Transverse colon (tissue), 4 donors: ENCODE results near the gene NDST3. TPM values are rescaled to one million over a fixed set of nuclear protein-coding genes. Genes with fewer than 3 reads are reported as not detected.
A peak's percentile ranks its signal among the peaks of the same experiment; 100 is the strongest.

Experiments used
- DNase-seq: peaks from one replicate; pipeline ENCODE4 v3.0.0-alpha.2; 2019
- H3K27ac ChIP-seq, 4 donors: fragments of 200-600 bp; sonication (generic); 2 replicates each; pipeline ENCODE4 v1.5.1; 2016 to 2018; ENCODE audit warnings: inconsistent platforms in 4 of 4
- H3K27me3 ChIP-seq: fragments of 200-600 bp; sonication (generic); 2 replicates; pipeline ENCODE4 v1.5.1; 2017; ENCODE audit warnings: inconsistent platforms
- H3K36me3 ChIP-seq, 4 donors: fragments of 200-600 bp; sonication (generic); 2 replicates each; pipeline ENCODE4 v1.5.1; 2017 to 2019; ENCODE audit warnings: inconsistent platforms in 4 of 4
- H3K4me1 ChIP-seq, 4 donors: fragments of 200-600 bp; sonication (generic); 2 replicates each; pipeline ENCODE4 v1.5.1; 2017 to 2020; ENCODE audit warnings: inconsistent platforms in 4 of 4
- H3K4me3 ChIP-seq, 4 donors: fragments of 200-600 bp; sonication (generic); 1 replicate in 1 of 4; 2 replicates in 3 of 4; pipeline versions ENCODE4 v1.5.1 to v1.6.1; 2017 to 2019; ENCODE audit warnings: inconsistent platforms in 4 of 4
- H3K9me3 ChIP-seq, 2 donors: fragments of 200-600 bp; sonication (generic); 2 replicates each; pipeline ENCODE4 v1.5.1; 2017 to 2019; ENCODE audit warnings: inconsistent platforms in 2 of 2
- CTCF ChIP-seq, 5 experiments: fragments of 200-600 bp in 3 of 5; fragments of 450-650 bp in 2 of 5; sonication (generic) in 3 of 5; IDR thresholded peaks; 1 replicate in 2 of 5; 2 replicates in 3 of 5; pipeline ENCODE4 v1.5.1; 2016 to 2017; ENCODE audit warnings: antibody characterized with exemption in 5 of 5, inconsistent platforms in 3 of 5, mild to moderate bottlenecking in 2 of 5, moderate library complexity in 1 of 5
- EP300 ChIP-seq: sonication (generic); formaldehyde crosslinking; IDR thresholded peaks from one replicate; pipeline ENCODE4 v1.6.1; 2017; ENCODE audit warnings: antibody characterized with exemption, low read depth
- POLR2A ChIP-seq: fragments of 450-650 bp; IDR thresholded peaks from one replicate; pipeline ENCODE4 v1.6.1; 2016; ENCODE audit warnings: antibody characterized with exemption, mild to moderate bottlenecking, moderate library complexity
- POLR2AphosphoS5 ChIP-seq, 3 donors: sonication (generic); formaldehyde crosslinking; IDR thresholded peaks; one replicate each; pipeline ENCODE4 v1.6.1; 2016; ENCODE audit warnings: antibody characterized with exemption in 3 of 3
- WGBS, 2 donors: methylation state at CpG; one replicate each; pipeline ENCODE4 v1.1.5; 2018; ENCODE audit warnings: low coverage in 1 of 2; 5-methylcytosine and 5-hydroxymethylcytosine counted together
- in situ Hi-C, 4 donors: fragments of 200-750 bp; cut with MboI; loops; one replicate each; pipeline versions ENCODE4 v1.15.0 to v1.15.1; 2017; ENCODE audit warnings: low sequenced_read_pairs in 3 of 4, low pct_ligation_motif_present in 1 of 4, low pct_unique_long_range_greater_than_20kb in 1 of 4
- intact Hi-C: fragments of 100-400 bp; cut with DNase I; formaldehyde crosslinking; loops from one replicate; pipeline ENCODE4 v1.15.1; 2023; ENCODE audit warnings: low total_unique reads
- total RNA-seq, 4 donors: library from RNA; depleted of rRNA; stranded (reverse); fragments of >200 nt; gene quantifications; one replicate each; pipeline ENCODE4 v1.1.0, GENCODE V29; 2016

Gene NDST3
- total RNA-seq: 1 to 10 TPM in 1 of 4 donors, under 1 TPM in 1, not detected in 2; 0.14 to 1.5 TPM

GRCh38 chr4:118034053-118034785 is at the start of gene NDST3:
NDST3 (plus strand) TSS chr4:118034486; CDS start chr4:118053911, 19,425 bp downstream.
- Histone ChIP-seq H3K27me3 (peaks cover 45% of the 10 kb centered on the region), H3K4me1 (peaks cover 0 to 13% (median 3%) of the 10 kb centered on the region in 4 donors), H3K4me3 (peak within 1 kb of the TSS; percentile 12 to 54 (median 40)), H3K36me3 (no peaks in the 10 kb centered on the region), H3K27ac (peak within 1 kb of the TSS in 3 of 4 donors; percentile 23 to 72 (median 61)), H3K9me3 (no peaks in the 10 kb centered on the region)
- no peak for TF ChIP-seq POLR2AphosphoS5 (IDR thresholded peaks at IDR 0.05)
- peak in 2 of 5 experiments; percentile 25 to 35 for TF ChIP-seq CTCF (IDR thresholded peaks at IDR 0.05)
- intact Hi-C loops: no loop called here
- WGBS, 2 donors: 22 to 37% methylated on average over 6 to 11 of the region's 11 CpGs
- in situ Hi-C loops: no loop called here
- peak; percentile 39 for DNase-seq

GRCh38 chr4:117986321-117986720 is 48.0 kb upstream of the NDST3 start:
- Histone ChIP-seq H3K27me3 (no peaks in the 10 kb centered on the region), H3K36me3 (no peaks in the 10 kb centered on the region), H3K9me3 (no peaks in the 10 kb centered on the region), H3K4me3 (no peak overlapping the region), H3K27ac (no peak overlapping the region), H3K4me1 (no peaks in the 10 kb centered on the region)
- DNase-seq: no peak
- in situ Hi-C loops: no loop called here
- TF ChIP-seq POLR2A (no peak), CTCF (IDR thresholded peaks at IDR 0.05) (no peak), EP300 (no peak), POLR2AphosphoS5 (IDR thresholded peaks at IDR 0.05) (no peak)
- intact Hi-C loops: no loop called here
- 65% methylated on average over 2 of the region's 2 CpGs for WGBS, 2 donors

GRCh38 chr4:117987464-117987863 is 46.8 kb upstream of the NDST3 start:
- in situ Hi-C loops (no loop called here), intact Hi-C loops (no loop called here)
- no peak for TF ChIP-seq POLR2AphosphoS5 (IDR thresholded peaks at IDR 0.05)
- TF ChIP-seq EP300: no peak
- TF ChIP-seq POLR2A: no peak
- no peak for TF ChIP-seq CTCF (IDR thresholded peaks at IDR 0.05)
- no peak overlapping the region for H3K27ac ChIP-seq
- H3K36me3 ChIP-seq: no peaks in the 10 kb centered on the region
- H3K27me3 ChIP-seq: no peaks in the 10 kb centered on the region
- no peak for DNase-seq
- H3K9me3 ChIP-seq: no peaks in the 10 kb centered on the region
- H3K4me3 ChIP-seq: no peak overlapping the region
- no peaks in the 10 kb centered on the region for H3K4me1 ChIP-seq
- 42 to 46% methylated on average over 1 of the region's 1 CpG for WGBS, 2 donors

GRCh38 chr4:117996891-117997290 is 37.4 kb upstream of the NDST3 start:
- no peak for DNase-seq
- 80 to 90% methylated on average over 2 of the region's 2 CpGs for WGBS, 2 donors
- H3K27me3 ChIP-seq: no peaks in the 10 kb centered on the region
- H3K9me3 ChIP-seq: no peaks in the 10 kb centered on the region
- in situ Hi-C loops: no loop called here
- H3K36me3 ChIP-seq: no peaks in the 10 kb centered on the region
- TF ChIP-seq EP300 (no peak), CTCF (IDR thresholded peaks at IDR 0.05) (no peak), POLR2A (no peak), POLR2AphosphoS5 (IDR thresholded peaks at IDR 0.05) (no peak)
- intact Hi-C loops: no loop called here
- H3K4me1 ChIP-seq: no peaks in the 10 kb centered on the region
- H3K4me3 ChIP-seq: no peak overlapping the region
- no peak overlapping the region for H3K27ac ChIP-seq
